ENCODE measurements around the gene CRY1.

Gene CRY1

GRCh38 chr12:107093417-107094182 lies at the start of gene CRY1:
CRY1 (minus strand) TSS chr12:107093549; CDS start chr12:107092961, 588 bp downstream.
- Histone ChIP-seq H3K4me1 (peaks cover 14% of the 10 kb centered on the region), H3K36me3 (replicated peaks) (no peaks in the 10 kb centered on the region), H3K4me3 (peak within 1 kb of the TSS; percentile 65), H3K9me3 (no peaks in the 10 kb centered on the region; the same call in 1 of the 2 replicates), H3K27me3 (ENCODE audit: low read depth) (no peaks in the 10 kb centered on the region)
- in situ Hi-C loops (cut with MboI; ENCODE audit: low sequenced_read_pairs) = no loop called here
- DNase-seq (ENCODE audit: low spot score in 2 of 2) = peak; percentile 89 to 97

GRCh38 chr12:107139787-107140186 lies 46.4 kb upstream of the CRY1 start:
- Histone ChIP-seq H3K9me3 (no peaks in the 10 kb centered on the region), H3K4me3 (no peak overlapping the region), H3K4me1 (no peaks in the 10 kb centered on the region), H3K36me3 (replicated peaks) (no peaks in the 10 kb centered on the region), H3K27me3 (ENCODE audit: low read depth) (0 out of 2 replicates have a peak, but pooled peaks cover 6% of the 10 kb centered on the region)
- DNase-seq (ENCODE audit: low spot score in 2 of 2) = no peak
- in situ Hi-C loops (cut with MboI; ENCODE audit: low sequenced_read_pairs) = loop anchor here (10.0 kb wide), 1 partner anchor 265 kb away; no protein-coding TSS in a partner anchor

- no peak overlapping the region for H3K4me3 ChIP-seq
- 0 out of 2 replicates have a peak, but pooled peaks cover 6% of the 10 kb centered on the region for H3K27me3 ChIP-seq (ENCODE audit: low read depth)
- DNase-seq (ENCODE audit: low spot score in 2 of 2) = no peak
- in situ Hi-C loops (cut with MboI; ENCODE audit: low sequenced_read_pairs) = loop anchor here (10.0 kb wide), 1 partner anchor 266 kb away; no protein-coding TSS in a partner anchor
- H3K4me1 ChIP-seq = no peaks in the 10 kb centered on the region
- no peaks in the 10 kb centered on the region for H3K36me3 ChIP-seq (replicated peaks)
- H3K9me3 ChIP-seq = no peaks in the 10 kb centered on the region
Measured at GRCh38 chr12:107138990-107139389, 45.6 kb upstream of the CRY1 start.

- no peak overlapping the region for H3K4me3 ChIP-seq
- in situ Hi-C loops (cut with MboI; ENCODE audit: low sequenced_read_pairs) = loop anchor here (10.0 kb wide), 1 partner anchor 270 kb away; no protein-coding TSS in a partner anchor
- peaks cover 12% of the 10 kb centered on the region; the same call in 1 of the 2 replicates for H3K27me3 ChIP-seq (ENCODE audit: low read depth)
- no peaks in the 10 kb centered on the region for H3K9me3 ChIP-seq
- no peaks in the 10 kb centered on the region for H3K36me3 ChIP-seq (replicated peaks)
- peaks cover 19% of the 10 kb centered on the region for H3K4me1 ChIP-seq
- DNase-seq (ENCODE audit: low spot score in 2 of 2) = no peak
Measured at GRCh38 chr12:107135177-107135576, 41.8 kb upstream of the CRY1 start.

- Histone ChIP-seq H3K4me3 (no peak overlapping the region), H3K4me1 (peaks cover 19% of the 10 kb centered on the region), H3K27me3 (ENCODE audit: low read depth) (peaks cover 12% of the 10 kb centered on the region; the same call in 1 of the 2 replicates), H3K9me3 (no peaks in the 10 kb centered on the region), H3K36me3 (replicated peaks) (no peaks in the 10 kb centered on the region)
- peak; percentile 32 to 64 for DNase-seq (ENCODE audit: low spot score in 2 of 2)
- in situ Hi-C loops (cut with MboI; ENCODE audit: low sequenced_read_pairs) = loop anchor here (10.0 kb wide), 1 partner anchor 270 kb away; no protein-coding TSS in a partner anchor
Measured at GRCh38 chr12:107134558-107134957, 41.2 kb upstream of the CRY1 start.

GRCh38 chr12:107133462-107133861 lies 40.1 kb upstream of the CRY1 start:
- peaks cover 14% of the 10 kb centered on the region; the same call in 1 of the 2 replicates for H3K27me3 ChIP-seq (ENCODE audit: low read depth)
- H3K36me3 ChIP-seq (replicated peaks) = no peaks in the 10 kb centered on the region
- no peak for DNase-seq (ENCODE audit: low spot score in 2 of 2)
- in situ Hi-C loops (cut with MboI; ENCODE audit: low sequenced_read_pairs) = loop anchor here (10.0 kb wide), 1 partner anchor 271 kb away; no protein-coding TSS in a partner anchor
- H3K9me3 ChIP-seq = no peaks in the 10 kb centered on the region
- H3K4me1 ChIP-seq = peaks cover 19% of the 10 kb centered on the region
- H3K4me3 ChIP-seq = no peak overlapping the region

GRCh38 chr12:107131832-107132616 lies 38.7 kb upstream of the CRY1 start:
- DNase-seq (ENCODE audit: low spot score in 2 of 2) = peak in 1 of 2 experiments; percentile 62
- peaks cover 10% of the 10 kb centered on the region; the same call in 1 of the 2 replicates for H3K27me3 ChIP-seq (ENCODE audit: low read depth)
- H3K9me3 ChIP-seq = no peaks in the 10 kb centered on the region
- no peaks in the 10 kb centered on the region for H3K36me3 ChIP-seq (replicated peaks)
- in situ Hi-C loops (cut with MboI; ENCODE audit: low sequenced_read_pairs) = loop anchor here (10.0 kb wide), 1 partner anchor 273 kb away; no protein-coding TSS in a partner anchor
- H3K4me3 ChIP-seq = no peak overlapping the region
- peaks cover 27% of the 10 kb centered on the region for H3K4me1 ChIP-seq

- no peak overlapping the region for H3K4me3 ChIP-seq
- H3K4me1 ChIP-seq = peaks cover 29% of the 10 kb centered on the region
- no peaks in the 10 kb centered on the region for H3K9me3 ChIP-seq
- DNase-seq (ENCODE audit: low spot score in 2 of 2) = peak; percentile 79 to 96
- H3K36me3 ChIP-seq (replicated peaks) = no peaks in the 10 kb centered on the region
- in situ Hi-C loops (cut with MboI; ENCODE audit: low sequenced_read_pairs) = loop anchor here (10.0 kb wide), 1 partner anchor 274 kb away; no protein-coding TSS in a partner anchor
- peaks cover 8% of the 10 kb centered on the region; the same call in 1 of the 2 replicates for H3K27me3 ChIP-seq (ENCODE audit: low read depth)
Measured at GRCh38 chr12:107130830-107131611, 37.7 kb upstream of the CRY1 start.

- Histone ChIP-seq H3K9me3 (no peaks in the 10 kb centered on the region), H3K4me3 (no peak overlapping the region), H3K27me3 (ENCODE audit: low read depth) (peaks cover 10% of the 10 kb centered on the region; the same call in 1 of the 2 replicates), H3K4me1 (peaks cover 29% of the 10 kb centered on the region), H3K36me3 (replicated peaks) (no peaks in the 10 kb centered on the region)
- no peak for DNase-seq (ENCODE audit: low spot score in 2 of 2)
- in situ Hi-C loops (cut with MboI; ENCODE audit: low sequenced_read_pairs) = loop anchor here (5.0 kb wide), 1 partner anchor 478 kb away; no protein-coding TSS in a partner anchor
Measured at GRCh38 chr12:107129315-107129930, 36.1 kb upstream of the CRY1 start.

- Histone ChIP-seq H3K27me3 (ENCODE audit: low read depth) (peaks cover 15% of the 10 kb centered on the region; the same call in 1 of the 2 replicates), H3K36me3 (replicated peaks) (no peaks in the 10 kb centered on the region), H3K9me3 (peaks cover 3% of the 10 kb centered on the region; the same call in 1 of the 2 replicates), H3K4me1 (peaks cover 29% of the 10 kb centered on the region), H3K4me3 (no peak overlapping the region)
- in situ Hi-C loops (cut with MboI; ENCODE audit: low sequenced_read_pairs) = loop anchor here (5.0 kb wide), 1 partner anchor 480 kb away; no protein-coding TSS in a partner anchor
- DNase-seq (ENCODE audit: low spot score in 2 of 2) = peak; percentile 44 to 87
Measured at GRCh38 chr12:107127482-107128430, 34.4 kb upstream of the CRY1 start.

GRCh38 chr12:107126796-107127481 lies 33.6 kb upstream of the CRY1 start:
- Histone ChIP-seq H3K9me3 (peaks cover 3% of the 10 kb centered on the region; the same call in 1 of the 2 replicates), H3K4me1 (peaks cover 22% of the 10 kb centered on the region), H3K36me3 (replicated peaks) (no peaks in the 10 kb centered on the region), H3K4me3 (no peak overlapping the region), H3K27me3 (ENCODE audit: low read depth) (peaks cover 17% of the 10 kb centered on the region; the same call in 1 of the 2 replicates)
- no peak for DNase-seq (ENCODE audit: low spot score in 2 of 2)
- in situ Hi-C loops (cut with MboI; ENCODE audit: low sequenced_read_pairs) = loop anchor here (5.0 kb wide), 1 partner anchor 480 kb away; no protein-coding TSS in a partner anchor
